ENCODE results near the gene TVP23A.

Gene TVP23A

GRCh38 chr16:10852286-10852685 lies 33.7 kb upstream of the TVP23A start:
- H3K4me3 ChIP-seq (ENCODE audit: low read depth, low read length): no peak overlapping the region
- no peaks in the 10 kb centered on the region for H3K4me1 ChIP-seq (ENCODE audit: control insufficient read depth, insufficient read depth, low read length)
- H3K36me3 ChIP-seq (ENCODE audit: control insufficient read depth, insufficient read depth, low read length): no peaks in the 10 kb centered on the region
- H3K9ac ChIP-seq (ENCODE audit: low read depth, low read length): no peak overlapping the region
- no peaks in the 10 kb centered on the region for H3K9me3 ChIP-seq (ENCODE audit: control insufficient read depth, insufficient read depth, low read length)
- H3K27ac ChIP-seq (ENCODE audit: low read depth, low read length): no peak overlapping the region
- H3K27me3 ChIP-seq (ENCODE audit: control insufficient read depth, insufficient read depth, low read length): no peaks in the 10 kb centered on the region

GRCh38 chr16:10851512-10851911 lies 32.9 kb upstream of the TVP23A start:
- Histone ChIP-seq H3K27me3 (ENCODE audit: control insufficient read depth, insufficient read depth, low read length) (no peaks in the 10 kb centered on the region), H3K36me3 (ENCODE audit: control insufficient read depth, insufficient read depth, low read length) (no peaks in the 10 kb centered on the region), H3K9me3 (ENCODE audit: control insufficient read depth, insufficient read depth, low read length) (no peaks in the 10 kb centered on the region), H3K27ac (ENCODE audit: low read depth, low read length) (no peak overlapping the region), H3K4me1 (ENCODE audit: control insufficient read depth, insufficient read depth, low read length) (no peaks in the 10 kb centered on the region), H3K4me3 (ENCODE audit: low read depth, low read length) (no peak overlapping the region), H3K9ac (ENCODE audit: low read depth, low read length) (no peak overlapping the region)

GRCh38 chr16:10850478-10850850 lies 31.9 kb upstream of the TVP23A start:
- Histone ChIP-seq H3K9me3 (ENCODE audit: control insufficient read depth, insufficient read depth, low read length) (no peaks in the 10 kb centered on the region), H3K27ac (ENCODE audit: low read depth, low read length) (no peak overlapping the region), H3K9ac (ENCODE audit: low read depth, low read length) (no peak overlapping the region), H3K4me3 (ENCODE audit: low read depth, low read length) (no peak overlapping the region), H3K4me1 (ENCODE audit: control insufficient read depth, insufficient read depth, low read length) (no peaks in the 10 kb centered on the region), H3K27me3 (ENCODE audit: control insufficient read depth, insufficient read depth, low read length) (no peaks in the 10 kb centered on the region), H3K36me3 (ENCODE audit: control insufficient read depth, insufficient read depth, low read length) (no peaks in the 10 kb centered on the region)

- no peaks in the 10 kb centered on the region for H3K4me1 ChIP-seq (ENCODE audit: control insufficient read depth, insufficient read depth, low read length)
- no peaks in the 10 kb centered on the region for H3K9me3 ChIP-seq (ENCODE audit: control insufficient read depth, insufficient read depth, low read length)
- H3K36me3 ChIP-seq (ENCODE audit: control insufficient read depth, insufficient read depth, low read length): no peaks in the 10 kb centered on the region
- H3K4me3 ChIP-seq (ENCODE audit: low read depth, low read length): no peak overlapping the region
- no peaks in the 10 kb centered on the region for H3K27me3 ChIP-seq (ENCODE audit: control insufficient read depth, insufficient read depth, low read length)
- no peak overlapping the region for H3K27ac ChIP-seq (ENCODE audit: low read depth, low read length)
- no peak overlapping the region for H3K9ac ChIP-seq (ENCODE audit: low read depth, low read length)
Observed at GRCh38 chr16:10849736-10850477, 31.3 kb upstream of the TVP23A start.

GRCh38 chr16:10847176-10847575 lies 28.6 kb upstream of the TVP23A start:
- Histone ChIP-seq H3K4me1 (ENCODE audit: control insufficient read depth, insufficient read depth, low read length) (no peaks in the 10 kb centered on the region), H3K27ac (ENCODE audit: low read depth, low read length) (no peak overlapping the region)

GRCh38 chr16:10846213-10846998 lies 27.8 kb upstream of the TVP23A start:
- Histone ChIP-seq H3K27me3 (ENCODE audit: control insufficient read depth, insufficient read depth, low read length) (no peaks in the 10 kb centered on the region), H3K4me3 (ENCODE audit: low read depth, low read length) (no peak overlapping the region), H3K27ac (ENCODE audit: low read depth, low read length) (no peak overlapping the region), H3K4me1 (ENCODE audit: control insufficient read depth, insufficient read depth, low read length) (no peaks in the 10 kb centered on the region), H3K9me3 (ENCODE audit: control insufficient read depth, insufficient read depth, low read length) (no peaks in the 10 kb centered on the region), H3K9ac (ENCODE audit: low read depth, low read length) (no peak overlapping the region), H3K36me3 (ENCODE audit: control insufficient read depth, insufficient read depth, low read length) (no peaks in the 10 kb centered on the region)

More at GRCh38 chr16:10847176-10847575, 28.6 kb upstream of the TVP23A start:
- no peaks in the 10 kb centered on the region for H3K27me3 ChIP-seq (ENCODE audit: control insufficient read depth, insufficient read depth, low read length)
- no peak overlapping the region for H3K4me3 ChIP-seq (ENCODE audit: low read depth, low read length)
- no peak overlapping the region for H3K9ac ChIP-seq (ENCODE audit: low read depth, low read length)
- no peaks in the 10 kb centered on the region for H3K36me3 ChIP-seq (ENCODE audit: control insufficient read depth, insufficient read depth, low read length)
- no peaks in the 10 kb centered on the region for H3K9me3 ChIP-seq (ENCODE audit: control insufficient read depth, insufficient read depth, low read length)

- Histone ChIP-seq H3K4me3 (ENCODE audit: low read depth, low read length) (no peak overlapping the region), H3K27me3 (ENCODE audit: control insufficient read depth, insufficient read depth, low read length) (no peaks in the 10 kb centered on the region; the same call in 1 of the 2 replicates), H3K9ac (ENCODE audit: low read depth, low read length) (no peak overlapping the region), H3K4me1 (ENCODE audit: control insufficient read depth, insufficient read depth, low read length) (no peaks in the 10 kb centered on the region), H3K9me3 (ENCODE audit: control insufficient read depth, insufficient read depth, low read length) (no peaks in the 10 kb centered on the region), H3K27ac (ENCODE audit: low read depth, low read length) (no peak overlapping the region), H3K36me3 (ENCODE audit: control insufficient read depth, insufficient read depth, low read length) (no peaks in the 10 kb centered on the region)
Observed at GRCh38 chr16:10840703-10841102, 22.1 kb upstream of the TVP23A start.

GRCh38 chr16:10839279-10839666 lies 20.7 kb upstream of the TVP23A start:
- no peak overlapping the region for H3K4me3 ChIP-seq (ENCODE audit: low read depth, low read length)
- no peaks in the 10 kb centered on the region for H3K36me3 ChIP-seq (ENCODE audit: control insufficient read depth, insufficient read depth, low read length)
- H3K9me3 ChIP-seq (ENCODE audit: control insufficient read depth, insufficient read depth, low read length): no peaks in the 10 kb centered on the region
- no peaks in the 10 kb centered on the region for H3K4me1 ChIP-seq (ENCODE audit: control insufficient read depth, insufficient read depth, low read length)
- no peak overlapping the region for H3K27ac ChIP-seq (ENCODE audit: low read depth, low read length)
- no peak overlapping the region for H3K9ac ChIP-seq (ENCODE audit: low read depth, low read length)
- no peaks in the 10 kb centered on the region; the same call in 1 of the 2 replicates for H3K27me3 ChIP-seq (ENCODE audit: control insufficient read depth, insufficient read depth, low read length)

GRCh38 chr16:10838621-10839278 lies 20.2 kb upstream of the TVP23A start:
- no peak overlapping the region for H3K4me3 ChIP-seq (ENCODE audit: low read depth, low read length)
- no peaks in the 10 kb centered on the region for H3K4me1 ChIP-seq (ENCODE audit: control insufficient read depth, insufficient read depth, low read length)
- no peaks in the 10 kb centered on the region for H3K36me3 ChIP-seq (ENCODE audit: control insufficient read depth, insufficient read depth, low read length)
- no peak overlapping the region for H3K9ac ChIP-seq (ENCODE audit: low read depth, low read length)
- H3K9me3 ChIP-seq (ENCODE audit: control insufficient read depth, insufficient read depth, low read length): no peaks in the 10 kb centered on the region
- H3K27me3 ChIP-seq (ENCODE audit: control insufficient read depth, insufficient read depth, low read length): no peaks in the 10 kb centered on the region; the same call in 1 of the 2 replicates
- no peak overlapping the region for H3K27ac ChIP-seq (ENCODE audit: low read depth, low read length)

- Histone ChIP-seq H3K9me3 (ENCODE audit: control insufficient read depth, insufficient read depth, low read length) (no peaks in the 10 kb centered on the region), H3K27ac (ENCODE audit: low read depth, low read length) (no peak overlapping the region), H3K36me3 (ENCODE audit: control insufficient read depth, insufficient read depth, low read length) (no peaks in the 10 kb centered on the region), H3K9ac (ENCODE audit: low read depth, low read length) (no peak overlapping the region), H3K4me3 (ENCODE audit: low read depth, low read length) (no peak overlapping the region), H3K4me1 (ENCODE audit: control insufficient read depth, insufficient read depth, low read length) (no peaks in the 10 kb centered on the region), H3K27me3 (ENCODE audit: control insufficient read depth, insufficient read depth, low read length) (no peaks in the 10 kb centered on the region; the same call in 1 of the 2 replicates)
Observed at GRCh38 chr16:10836174-10836853, 17.7 kb upstream of the TVP23A start.

Measured in HUES48 (cell line).